GM18907 (cell line): ENCODE measurements around the gene CDK1.

Experiments used
- ATAC-seq: cut with Tn5 transposase; IDR thresholded peaks from one replicate; pipeline ENCODE4 v1.9.1; 2021; ENCODE audit warnings: mild to moderate bottlenecking, moderate library complexity; ENCODE audit not compliant: unreplicated experiment

CDK1 gene

DNA sequence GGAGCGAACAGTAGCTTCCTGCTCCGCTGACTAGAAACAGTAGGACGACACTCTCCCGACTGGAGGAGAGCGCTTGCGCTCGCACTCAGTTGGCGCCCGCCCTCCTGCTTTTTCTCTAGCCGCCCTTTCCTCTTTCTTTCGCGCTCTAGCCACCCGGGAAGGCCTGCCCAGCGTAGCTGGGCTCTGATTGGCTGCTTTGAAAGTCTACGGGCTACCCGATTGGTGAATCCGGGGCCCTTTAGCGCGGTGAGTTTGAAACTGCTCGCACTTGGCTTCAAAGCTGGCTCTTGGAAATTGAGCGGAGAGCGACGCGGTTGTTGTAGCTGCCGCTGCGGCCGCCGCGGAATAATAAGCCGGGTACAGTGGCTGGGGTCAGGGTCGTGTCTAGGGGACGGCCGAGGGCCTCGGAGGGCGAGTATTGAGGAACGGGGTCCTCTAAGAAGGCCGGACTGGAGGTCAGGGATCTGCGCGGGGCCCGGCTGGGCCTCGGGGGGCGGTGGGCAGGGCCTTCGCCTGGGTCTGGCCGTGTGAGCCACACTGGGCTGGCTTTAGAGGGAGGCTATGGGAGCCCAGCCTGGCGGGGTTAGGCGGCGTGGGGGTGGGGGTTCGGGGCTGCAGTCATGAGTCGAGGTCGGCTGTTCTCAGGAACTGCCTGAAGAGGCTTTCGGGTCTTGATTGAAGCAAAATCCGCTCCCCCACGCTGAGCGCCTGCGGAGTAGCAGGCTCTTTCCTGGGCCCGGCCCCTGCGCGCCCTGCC is at the start of gene CDK1:
Gene CDK1, plus strand, starts transcription at position 265 of the 757 bp plus-strand sequence. CDS start 1,688 bp downstream, outside the sequence.
- peak; percentile 98 for ATAC-seq

DNA sequence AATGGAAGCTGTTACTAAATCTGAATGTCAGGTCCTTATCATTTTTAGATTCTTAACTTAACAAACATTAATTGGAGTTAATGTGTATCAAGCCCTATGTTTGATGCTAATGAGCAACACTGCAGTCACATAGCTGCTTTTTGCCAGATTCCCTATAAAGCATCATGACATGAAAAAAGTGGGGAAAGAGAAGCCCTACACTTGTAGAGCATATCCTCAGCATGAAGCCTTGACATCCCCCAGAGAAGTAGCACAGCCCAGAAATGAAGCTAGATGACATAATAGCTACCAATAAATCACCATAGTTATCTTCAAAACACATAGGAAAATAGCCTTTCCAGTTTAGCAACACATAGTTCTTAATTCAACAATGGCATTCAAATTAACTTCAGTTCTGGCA is 49.2 kb upstream of the CDK1 start:
- no peak for ATAC-seq

- ATAC-seq: peak; percentile 86
Observed at GRCh38 chr10:60731134-60731885, 47.0 kb upstream of the CDK1 start.

- ATAC-seq: no peak
Observed at GRCh38 chr10:60732198-60732806, 46.0 kb upstream of the CDK1 start.

- ATAC-seq: peak; percentile 63
Observed at GRCh38 chr10:60732807-60733516, 45.3 kb upstream of the CDK1 start.

GRCh38 chr10:60733517-60733822 is 44.8 kb upstream of the CDK1 start:
- no peak for ATAC-seq

DNA sequence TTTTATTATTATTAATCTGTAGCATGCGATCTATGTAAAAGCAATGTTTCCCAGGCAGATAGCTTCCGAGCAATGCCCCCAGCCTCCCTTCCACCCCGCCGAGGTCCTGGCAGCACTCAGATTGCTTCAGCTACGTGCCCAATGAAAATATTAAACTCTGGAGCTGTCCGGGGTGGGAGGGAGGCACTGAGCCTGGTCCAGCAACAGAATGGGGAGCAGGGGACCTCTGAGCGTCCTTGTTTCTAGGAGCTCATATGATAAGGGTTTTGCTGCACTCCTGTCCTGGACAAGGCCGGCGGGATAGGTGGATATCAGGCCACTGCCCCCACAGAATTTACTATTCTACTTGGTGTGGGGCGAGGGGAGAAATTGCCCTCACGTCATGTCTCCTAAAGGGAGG is 44.5 kb upstream of the CDK1 start:
- no peak for ATAC-seq

DNA sequence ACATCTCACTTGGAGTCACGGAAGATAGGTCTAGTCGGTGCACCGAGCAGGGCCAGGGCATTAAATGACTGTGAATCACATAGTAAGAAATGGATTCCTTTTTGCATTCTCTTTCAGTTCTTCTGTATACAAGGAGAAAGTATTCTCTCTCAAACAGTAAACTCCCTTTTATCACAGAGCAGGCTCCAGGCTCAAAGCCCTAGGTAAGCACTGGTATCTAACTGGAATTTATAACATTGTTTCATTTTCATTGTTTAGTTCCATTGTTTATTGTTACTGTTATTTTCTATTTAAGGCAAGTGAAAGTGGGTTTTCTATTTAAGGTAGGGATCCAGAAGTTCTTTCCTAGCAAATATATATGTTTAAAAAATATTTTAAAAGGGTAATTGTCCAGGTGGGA is 44.1 kb upstream of the CDK1 start:
- no peak for ATAC-seq

- no peak for ATAC-seq
Observed at GRCh38 chr10:60735244-60735643, 43.0 kb upstream of the CDK1 start.

- no peak for ATAC-seq
Observed at GRCh38 chr10:60737242-60737641, 41.0 kb upstream of the CDK1 start.

DNA sequence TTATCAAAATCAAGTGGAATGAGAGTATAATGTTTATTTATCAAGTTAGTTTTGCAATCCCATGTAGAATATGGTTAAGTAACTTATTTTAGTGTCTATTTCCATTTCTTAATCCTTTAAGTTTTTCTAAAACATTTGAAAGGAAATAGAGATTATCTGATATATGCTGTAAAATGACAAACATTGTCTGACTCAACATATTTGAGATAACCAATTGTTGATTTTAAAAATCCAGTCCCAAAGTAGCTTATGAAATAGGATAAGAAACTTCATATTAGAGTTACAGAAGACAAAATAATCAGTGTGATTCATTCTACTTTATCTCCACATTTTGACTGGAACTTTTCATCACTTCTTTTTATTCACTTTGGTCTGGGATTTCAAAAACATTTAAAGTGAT is 38.7 kb upstream of the CDK1 start:
- no peak for ATAC-seq

DNA sequence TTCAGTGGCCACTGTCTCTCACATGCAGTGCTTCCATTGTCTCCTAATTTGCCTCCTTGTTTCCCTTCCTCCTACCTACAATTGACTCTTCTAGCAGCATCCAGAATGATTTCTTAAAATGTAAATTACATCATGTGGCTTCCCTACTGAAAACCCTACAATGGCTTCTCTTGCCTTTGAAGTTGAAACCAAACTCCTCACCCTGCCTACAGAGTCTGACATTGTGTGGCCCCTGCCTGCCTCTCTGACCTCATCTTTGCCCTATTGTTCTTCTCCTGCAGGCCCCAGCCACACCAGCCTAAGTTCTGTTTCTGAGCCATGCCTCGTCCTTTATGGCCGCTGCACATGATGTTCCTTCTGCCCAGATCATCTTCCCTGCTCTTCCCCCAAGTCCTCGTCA is 35.8 kb upstream of the CDK1 start:
- no peak for ATAC-seq

GRCh38 chr10:60747817-60748469 is 30.3 kb upstream of the CDK1 start:
- no peak for ATAC-seq

DNA sequence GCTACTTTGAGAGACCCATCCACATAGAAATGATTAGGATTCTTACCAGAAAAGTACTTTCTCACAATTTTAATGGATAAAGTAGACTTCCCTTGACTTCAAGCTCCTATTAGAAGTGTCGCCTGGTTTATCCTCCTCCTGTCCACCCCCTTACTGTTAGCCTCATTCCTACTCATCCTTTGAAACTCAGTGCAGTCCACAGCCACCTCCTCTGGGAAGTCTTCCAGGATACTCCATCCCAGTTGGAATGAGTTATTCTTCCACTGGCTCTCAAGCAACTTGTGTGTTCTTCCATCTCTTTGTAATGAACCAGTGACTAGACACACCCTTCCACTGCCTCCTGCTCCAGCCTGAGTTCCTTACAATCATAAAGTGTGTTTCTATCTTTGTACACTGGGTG is 25.1 kb upstream of the CDK1 start:
- no peak for ATAC-seq

- no peak for ATAC-seq
Observed at GRCh38 chr10:60753817-60754216, 24.5 kb upstream of the CDK1 start.

GRCh38 chr10:60757420-60757895 is 20.8 kb upstream of the CDK1 start:
- ATAC-seq: no peak

DNA sequence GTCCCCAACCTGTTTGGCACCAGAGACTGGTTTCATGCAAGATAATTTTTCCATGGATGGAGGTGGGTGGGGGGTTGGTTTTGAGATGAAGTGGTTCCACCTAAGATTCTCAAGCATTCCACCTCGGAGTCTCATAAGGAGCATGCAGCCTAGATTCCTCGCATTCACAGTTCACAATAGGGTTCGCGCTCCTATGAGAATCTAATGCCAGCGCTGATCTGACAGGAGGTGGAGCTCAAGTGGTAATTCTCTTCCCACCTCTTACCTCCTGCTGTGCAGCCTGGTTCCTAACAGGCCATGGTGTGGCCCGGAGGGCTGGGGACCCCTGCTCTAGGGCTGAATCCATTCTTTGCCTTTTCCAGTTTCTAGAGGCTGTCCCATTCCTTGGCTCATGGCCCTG is 19.1 kb upstream of the CDK1 start:
- no peak for ATAC-seq

DNA sequence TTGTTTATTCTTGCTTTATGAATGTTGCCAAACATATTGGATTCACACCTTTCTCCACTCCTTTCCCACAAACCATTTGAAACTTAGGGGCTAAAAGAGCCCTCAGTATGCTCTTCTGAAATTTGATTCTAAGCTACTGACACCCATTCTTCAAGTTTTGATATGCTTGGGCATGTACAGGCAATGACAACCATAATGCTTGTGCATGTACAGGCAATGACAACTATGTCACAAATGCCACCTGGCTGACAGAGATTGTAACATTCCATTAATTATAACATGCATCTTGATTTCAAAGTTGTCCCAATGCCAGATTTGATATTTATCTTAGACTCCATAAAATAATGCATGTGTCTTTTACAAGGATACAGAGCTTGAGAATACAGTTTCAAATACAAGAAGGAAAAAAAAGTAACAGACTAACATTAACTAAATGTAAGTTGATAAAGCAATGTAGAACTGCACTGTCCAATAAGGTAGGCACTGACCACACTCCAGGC is 17.5 kb upstream of the CDK1 start:
- ATAC-seq: no peak

GRCh38 chr10:60762554-60762953 is 15.7 kb upstream of the CDK1 start:
- ATAC-seq: no peak

GRCh38 chr10:60767424-60767823 is 10.9 kb upstream of the CDK1 start:
- no peak for ATAC-seq

- ATAC-seq: no peak
Observed at GRCh38 chr10:60769406-60769805, 8.9 kb upstream of the CDK1 start.
